Neutrophil (primary cell): ENCODE data around the gene GFY.

Experiments used
- H3K27ac ChIP-seq: fragments of 200-600 bp; sonication (generic); 2 replicates; pipeline ENCODE4 v1.5.1; 2016; ENCODE audit warnings: mild to moderate bottlenecking, moderate library complexity
- H3K27me3 ChIP-seq: fragments of 200-600 bp; sonication (generic); 2 replicates; pipeline ENCODE4 v1.6.0; 2016; ENCODE audit warnings: mild to moderate bottlenecking
- H3K36me3 ChIP-seq: fragments of 200-600 bp; sonication (generic); 2 replicates; pipeline ENCODE4 v1.5.1; 2017
- H3K4me1 ChIP-seq, 2 experiments: fragments of 200-600 bp in 1 of 2; sonication (generic) in 1 of 2; 1 replicate in 1 of 2; 2 replicates in 1 of 2; pipeline versions ENCODE4 v1.5.1 to v1.6.1; 2013 to 2016; ENCODE audit warnings: low read depth in 1 of 2, low read length in 1 of 2, mild to moderate bottlenecking in 1 of 2, moderate library complexity in 1 of 2; ENCODE audit not compliant: control insufficient read depth in 1 of 2, insufficient read depth in 1 of 2
- H3K4me3 ChIP-seq, 2 experiments: fragments of 200-600 bp in 1 of 2; sonication (generic) in 1 of 2; 1 replicate in 1 of 2; 2 replicates in 1 of 2; pipeline ENCODE4 v1.5.1; 2013 to 2016; ENCODE audit warnings: low read depth in 1 of 2, low read length in 1 of 2, mild to moderate bottlenecking in 1 of 2, moderate library complexity in 1 of 2
- H3K9me3 ChIP-seq: fragments of 200-600 bp; sonication (generic); 2 replicates; pipeline ENCODE4 v1.5.1; 2016
- TF ChIP-seq, protein P1 (sequence below): fragments of 200-600 bp; sonication (generic); IDR thresholded peaks from 2 replicates; pipeline ENCODE4 v1.5.1; 2016; ENCODE audit warnings: antibody characterized with exemption

The GFY gene

DNA sequence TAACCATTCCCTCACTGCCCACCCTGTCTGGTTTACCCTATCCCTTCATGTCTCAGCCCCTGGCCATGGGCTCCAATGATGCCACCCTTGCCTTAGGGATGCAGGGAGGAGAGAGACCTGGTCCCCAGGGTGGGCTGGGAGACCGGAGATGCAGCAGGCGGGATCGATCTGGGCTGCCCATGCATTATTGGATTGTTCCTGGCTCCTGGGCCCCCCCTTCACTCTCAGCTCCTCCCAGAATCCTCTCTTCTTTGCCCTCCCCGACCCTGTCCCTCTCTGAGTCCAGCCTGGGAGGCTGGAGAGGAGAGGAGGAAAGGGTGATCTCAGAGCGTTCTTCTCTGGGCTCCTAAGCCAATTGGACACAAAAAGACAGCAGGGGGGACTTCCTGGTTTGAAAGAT lies 31.3 kb upstream of the GFY start:
- no peaks in the 10 kb centered on the region for H3K36me3 ChIP-seq
- H3K27me3 ChIP-seq: peaks cover 40% of the 10 kb centered on the region
- H3K27ac ChIP-seq: no peak overlapping the region
- no peaks in the 10 kb centered on the region for H3K4me1 ChIP-seq
- TF ChIP-seq, protein P1, sequence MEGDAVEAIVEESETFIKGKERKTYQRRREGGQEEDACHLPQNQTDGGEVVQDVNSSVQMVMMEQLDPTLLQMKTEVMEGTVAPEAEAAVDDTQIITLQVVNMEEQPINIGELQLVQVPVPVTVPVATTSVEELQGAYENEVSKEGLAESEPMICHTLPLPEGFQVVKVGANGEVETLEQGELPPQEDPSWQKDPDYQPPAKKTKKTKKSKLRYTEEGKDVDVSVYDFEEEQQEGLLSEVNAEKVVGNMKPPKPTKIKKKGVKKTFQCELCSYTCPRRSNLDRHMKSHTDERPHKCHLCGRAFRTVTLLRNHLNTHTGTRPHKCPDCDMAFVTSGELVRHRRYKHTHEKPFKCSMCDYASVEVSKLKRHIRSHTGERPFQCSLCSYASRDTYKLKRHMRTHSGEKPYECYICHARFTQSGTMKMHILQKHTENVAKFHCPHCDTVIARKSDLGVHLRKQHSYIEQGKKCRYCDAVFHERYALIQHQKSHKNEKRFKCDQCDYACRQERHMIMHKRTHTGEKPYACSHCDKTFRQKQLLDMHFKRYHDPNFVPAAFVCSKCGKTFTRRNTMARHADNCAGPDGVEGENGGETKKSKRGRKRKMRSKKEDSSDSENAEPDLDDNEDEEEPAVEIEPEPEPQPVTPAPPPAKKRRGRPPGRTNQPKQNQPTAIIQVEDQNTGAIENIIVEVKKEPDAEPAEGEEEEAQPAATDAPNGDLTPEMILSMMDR: no peak
- H3K4me3 ChIP-seq: no peak overlapping the region
- no peaks in the 10 kb centered on the region for H3K9me3 ChIP-seq

DNA sequence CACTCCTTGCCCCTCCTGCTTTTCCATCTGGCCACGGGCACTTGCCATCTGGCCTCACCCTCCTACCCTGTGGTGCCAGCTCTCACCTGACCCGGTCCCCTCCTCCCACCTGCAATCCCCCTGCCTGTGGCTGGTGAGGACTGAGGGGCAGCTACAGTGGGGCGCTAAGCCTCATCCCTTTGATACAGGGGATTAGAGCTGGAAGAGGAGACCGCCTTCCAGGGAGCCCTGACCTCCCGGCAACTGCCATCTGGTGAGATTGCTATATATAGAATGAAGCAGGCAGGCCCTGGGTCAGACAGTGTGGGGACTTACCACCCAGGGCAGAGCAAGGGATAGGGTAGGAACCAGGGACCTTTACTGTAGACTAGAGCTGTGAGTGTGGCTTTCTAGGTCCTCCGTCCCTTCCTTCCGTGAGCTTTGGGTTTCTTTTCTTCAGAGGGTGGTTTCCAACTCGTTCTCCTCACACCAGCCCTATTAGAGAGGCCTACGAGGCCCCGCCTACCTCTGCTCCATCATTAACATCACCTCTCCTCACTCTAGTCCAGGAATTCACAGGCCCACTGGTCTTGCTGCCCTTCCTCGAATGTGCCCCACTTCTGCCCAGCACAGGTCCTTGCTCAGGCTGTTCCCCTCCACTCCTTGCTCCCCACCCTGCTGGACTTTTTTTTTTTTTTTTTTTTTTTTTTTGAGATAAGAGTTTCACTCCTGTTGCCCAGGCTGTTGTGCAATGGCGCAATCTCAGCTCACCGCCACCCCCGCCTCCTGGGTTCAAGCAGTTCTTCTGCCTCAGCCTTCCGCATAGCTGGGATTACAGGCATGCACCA lies 29.4 kb upstream of the GFY start:
- Histone ChIP-seq H3K4me1 (no peaks in the 10 kb centered on the region), H3K9me3 (no peaks in the 10 kb centered on the region), H3K27me3 (peaks cover 32% of the 10 kb centered on the region), H3K27ac (no peak overlapping the region), H3K4me3 (no peak overlapping the region), H3K36me3 (no peaks in the 10 kb centered on the region)
- TF ChIP-seq, protein P1: no peak

DNA sequence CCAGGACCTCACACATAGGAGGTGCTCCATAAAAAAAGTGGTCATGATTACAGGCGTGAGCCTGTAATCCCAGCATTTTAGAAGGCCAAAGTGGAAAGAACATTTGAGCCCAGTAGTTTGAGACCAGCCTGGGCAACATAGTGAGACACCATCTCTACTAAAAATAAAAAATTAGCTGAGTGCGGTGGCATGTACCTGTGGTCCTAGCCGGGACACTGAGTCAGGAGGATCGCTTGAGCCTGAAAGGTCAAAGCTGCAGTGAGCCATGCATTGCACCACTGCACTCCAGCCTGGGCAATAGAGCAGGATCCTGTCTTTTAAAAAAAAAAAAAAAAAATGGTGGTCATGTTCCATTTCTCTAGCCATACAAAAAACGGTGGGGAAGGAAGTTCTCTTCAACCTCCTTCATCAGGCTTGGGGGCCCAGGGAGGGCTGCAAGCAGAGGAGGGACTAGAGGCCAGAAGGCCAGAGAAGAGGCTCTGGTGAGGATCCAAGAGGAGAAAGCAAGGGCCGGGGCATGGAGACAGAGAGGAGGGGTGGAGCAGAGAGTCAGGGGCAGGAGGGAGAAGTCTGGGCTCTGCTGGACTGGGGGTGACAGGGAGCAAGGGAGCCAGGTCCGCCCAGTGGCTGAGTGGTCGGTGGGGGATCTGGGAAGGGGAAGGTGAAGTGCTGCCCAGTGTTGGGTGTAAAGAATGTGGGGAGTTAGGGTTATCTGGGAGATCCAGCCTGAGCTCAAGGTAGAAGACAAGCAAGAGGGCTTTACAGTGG lies 28.3 kb upstream of the GFY start:
- H3K4me3 ChIP-seq: no peak overlapping the region
- H3K9me3 ChIP-seq: no peaks in the 10 kb centered on the region
- TF ChIP-seq, protein P1: no peak

DNA sequence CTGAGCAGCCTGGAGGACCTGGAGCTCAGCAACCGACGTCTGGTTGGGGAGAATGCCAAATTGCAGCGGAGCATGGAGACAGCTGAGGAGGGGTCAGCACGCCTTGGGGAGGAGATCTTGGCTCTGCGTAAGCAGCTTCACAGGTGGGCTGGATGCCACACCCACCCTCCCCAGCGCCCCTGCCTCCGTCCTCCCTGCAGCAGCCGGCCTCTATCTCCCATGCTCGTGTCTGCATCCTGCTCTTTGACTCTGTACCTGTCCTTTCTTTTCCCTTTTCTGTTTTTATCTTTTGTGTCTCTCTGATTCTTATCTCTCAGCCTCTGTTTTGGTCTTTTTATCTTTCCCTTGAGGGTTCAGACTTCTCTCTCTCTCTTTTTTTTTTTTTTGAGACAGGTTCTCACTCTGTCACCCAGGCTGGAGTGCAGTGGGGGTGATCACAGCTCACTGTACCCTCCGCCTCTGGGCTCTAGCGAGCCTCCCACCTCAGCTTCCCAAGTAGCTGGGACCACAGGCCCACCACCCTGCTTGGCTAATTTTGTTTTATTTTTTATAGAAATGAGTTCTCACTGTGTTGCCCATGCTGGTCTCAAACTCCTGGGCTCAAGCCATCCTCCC lies 27.1 kb upstream of the GFY start:
- no peak overlapping the region for H3K4me3 ChIP-seq
- H3K27me3 ChIP-seq: peaks cover 13% of the 10 kb centered on the region
- no peaks in the 10 kb centered on the region for H3K36me3 ChIP-seq
- no peaks in the 10 kb centered on the region for H3K9me3 ChIP-seq
- H3K4me1 ChIP-seq: no peaks in the 10 kb centered on the region
- no peak overlapping the region for H3K27ac ChIP-seq
- TF ChIP-seq, protein P1: no peak

More for the DNA sequence above, 28.3 kb upstream of the GFY start:
- H3K27ac ChIP-seq: no peak overlapping the region
- H3K36me3 ChIP-seq: no peaks in the 10 kb centered on the region
- H3K4me1 ChIP-seq: no peaks in the 10 kb centered on the region
- H3K27me3 ChIP-seq: peaks cover 23% of the 10 kb centered on the region

DNA sequence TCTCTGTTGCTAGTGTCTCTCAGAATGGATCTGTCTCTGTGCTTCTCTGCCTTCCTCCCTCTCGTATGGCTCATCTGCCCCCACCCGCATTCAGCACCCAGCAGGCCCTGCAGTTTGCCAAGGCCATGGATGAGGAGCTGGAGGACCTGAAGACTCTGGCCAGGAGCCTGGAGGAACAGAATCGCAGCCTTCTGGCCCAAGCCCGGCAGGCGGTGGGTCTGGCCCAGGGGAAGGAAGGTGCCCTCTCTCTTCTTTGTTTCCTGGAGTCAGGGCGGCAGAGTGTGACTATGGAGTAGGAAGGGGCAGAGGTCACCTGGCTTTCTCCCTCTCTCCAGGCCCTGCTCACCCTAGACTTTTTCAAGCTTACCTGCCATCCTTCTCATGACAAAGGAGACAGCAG lies 26.3 kb upstream of the GFY start:
- no peak overlapping the region for H3K4me3 ChIP-seq
- H3K27me3 ChIP-seq: peaks cover 6% of the 10 kb centered on the region
- H3K27ac ChIP-seq: no peak overlapping the region
- no peaks in the 10 kb centered on the region for H3K36me3 ChIP-seq
- TF ChIP-seq, protein P1: no peak
- H3K9me3 ChIP-seq: no peaks in the 10 kb centered on the region
- H3K4me1 ChIP-seq: no peaks in the 10 kb centered on the region
